ENCODE measurements around the gene COX7C. TPM values are rescaled to one million over a fixed set of nuclear protein-coding genes. Genes with fewer than 3 reads are reported as not detected.
A peak's percentile ranks its signal among the peaks of the same experiment; 100 is the strongest.

COX7C gene
- total RNA-seq, 1 donor from 2014 or later, result 226 TPM

DNA sequence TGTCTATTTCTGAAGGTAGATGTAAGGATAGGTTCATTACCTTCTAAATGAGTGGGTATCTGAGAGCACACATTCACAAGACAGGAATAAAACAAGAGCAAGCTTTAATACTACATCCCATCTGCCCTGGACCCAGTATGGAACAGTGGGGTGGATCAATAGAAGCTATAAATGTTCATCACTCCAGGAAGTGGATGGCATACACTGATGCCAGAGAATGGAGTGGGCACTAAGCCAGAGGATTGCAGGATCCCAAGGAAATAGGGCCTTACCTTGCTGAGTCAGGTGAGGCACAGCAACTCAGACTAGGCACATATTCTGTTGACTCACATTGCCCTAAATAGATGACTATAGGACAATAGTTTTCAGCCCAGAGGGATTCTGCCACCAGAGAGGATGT is 21.3 kb upstream of the COX7C start:
- TF ChIP-seq, protein P1, sequence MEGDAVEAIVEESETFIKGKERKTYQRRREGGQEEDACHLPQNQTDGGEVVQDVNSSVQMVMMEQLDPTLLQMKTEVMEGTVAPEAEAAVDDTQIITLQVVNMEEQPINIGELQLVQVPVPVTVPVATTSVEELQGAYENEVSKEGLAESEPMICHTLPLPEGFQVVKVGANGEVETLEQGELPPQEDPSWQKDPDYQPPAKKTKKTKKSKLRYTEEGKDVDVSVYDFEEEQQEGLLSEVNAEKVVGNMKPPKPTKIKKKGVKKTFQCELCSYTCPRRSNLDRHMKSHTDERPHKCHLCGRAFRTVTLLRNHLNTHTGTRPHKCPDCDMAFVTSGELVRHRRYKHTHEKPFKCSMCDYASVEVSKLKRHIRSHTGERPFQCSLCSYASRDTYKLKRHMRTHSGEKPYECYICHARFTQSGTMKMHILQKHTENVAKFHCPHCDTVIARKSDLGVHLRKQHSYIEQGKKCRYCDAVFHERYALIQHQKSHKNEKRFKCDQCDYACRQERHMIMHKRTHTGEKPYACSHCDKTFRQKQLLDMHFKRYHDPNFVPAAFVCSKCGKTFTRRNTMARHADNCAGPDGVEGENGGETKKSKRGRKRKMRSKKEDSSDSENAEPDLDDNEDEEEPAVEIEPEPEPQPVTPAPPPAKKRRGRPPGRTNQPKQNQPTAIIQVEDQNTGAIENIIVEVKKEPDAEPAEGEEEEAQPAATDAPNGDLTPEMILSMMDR (IDR thresholded peaks at IDR 0.05; ENCODE audit: insufficient read depth, low read length, severe bottlenecking), result no peak
- H3K27me3 ChIP-seq (ENCODE audit: control insufficient read depth, insufficient read depth, low read length), result no peaks in the 10 kb centered on the region
- H3K36me3 ChIP-seq (ENCODE audit: control insufficient read depth, insufficient read depth, low read length), result no peaks in the 10 kb centered on the region
- H3K4me3 ChIP-seq (ENCODE audit: low read depth, low read length), result no peak overlapping the region
- DNase-seq (ENCODE audit: low read depth) (peak; percentile 21), FAIRE-seq (peak; percentile 36)

GRCh38 chr5:86605881-86606280 is 11.9 kb upstream of the COX7C start:
- Histone ChIP-seq H3K27me3 (ENCODE audit: control insufficient read depth, insufficient read depth, low read length) (no peaks in the 10 kb centered on the region), H3K36me3 (ENCODE audit: control insufficient read depth, insufficient read depth, low read length) (no peaks in the 10 kb centered on the region), H3K4me3 (ENCODE audit: low read depth, low read length) (no peak overlapping the region)
- no peak for FAIRE-seq
- DNase-seq (ENCODE audit: low read depth), result no peak
- TF ChIP-seq, protein P1 (IDR thresholded peaks at IDR 0.05; ENCODE audit: insufficient read depth, low read length, severe bottlenecking), result no peak

GRCh38 chr5:86613455-86613854 is 4.3 kb upstream of the COX7C start:
- TF ChIP-seq, protein P1 (IDR thresholded peaks at IDR 0.05; ENCODE audit: insufficient read depth, low read length, severe bottlenecking), result no peak
- Histone ChIP-seq H3K27me3 (ENCODE audit: control insufficient read depth, insufficient read depth, low read length) (no peaks in the 10 kb centered on the region), H3K4me3 (ENCODE audit: low read depth, low read length) (no peak overlapping the region), H3K36me3 (ENCODE audit: control insufficient read depth, insufficient read depth, low read length) (no peaks in the 10 kb centered on the region)
- FAIRE-seq (no peak), DNase-seq (ENCODE audit: low read depth) (peak; percentile 17)

- TF ChIP-seq, protein P1 (IDR thresholded peaks at IDR 0.05; ENCODE audit: insufficient read depth, low read length, severe bottlenecking), result no peak
- FAIRE-seq, result no peak
- Histone ChIP-seq H3K36me3 (ENCODE audit: control insufficient read depth, insufficient read depth, low read length) (no peaks in the 10 kb centered on the region), H3K27me3 (ENCODE audit: control insufficient read depth, insufficient read depth, low read length) (no peaks in the 10 kb centered on the region), H3K4me3 (ENCODE audit: low read depth, low read length) (no peak overlapping the region)
- no peak for DNase-seq (ENCODE audit: low read depth)
Observed at GRCh38 chr5:86617309-86617755, 409 bp upstream of the COX7C start.

DNA sequence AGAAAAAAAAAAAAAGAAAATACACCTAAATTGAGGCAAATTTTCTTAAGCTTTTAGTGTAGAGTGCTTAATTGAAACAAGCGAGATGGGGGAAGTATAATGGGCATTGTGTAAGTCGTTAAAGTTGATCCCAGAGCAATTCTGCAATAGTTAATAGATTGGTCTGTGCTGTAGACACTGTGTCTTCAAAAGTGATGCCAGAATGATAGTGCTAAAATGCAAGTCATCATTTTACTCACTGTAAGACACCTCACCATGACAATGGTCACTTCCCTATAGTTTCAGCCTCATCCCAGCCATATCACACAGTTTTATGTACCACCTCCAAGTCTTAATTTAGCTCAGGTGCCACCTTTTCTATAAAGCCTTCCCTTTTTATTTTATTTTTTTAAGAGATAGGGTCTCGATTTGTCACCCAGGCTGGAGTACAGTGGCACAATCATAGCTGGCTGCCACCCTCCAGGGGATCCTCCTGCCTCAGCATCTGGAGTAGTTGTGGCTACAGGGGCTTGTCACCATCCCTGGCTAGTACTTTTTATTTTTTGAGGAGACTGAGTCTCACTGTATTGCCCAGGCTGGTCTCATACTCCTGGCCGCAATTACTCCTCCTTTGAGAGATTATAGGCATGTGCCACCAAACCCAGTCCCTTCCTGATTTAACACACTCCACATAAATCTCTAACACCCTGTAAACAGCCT is 6.2 kb downstream of the COX7C start:
- Histone ChIP-seq H3K36me3 (ENCODE audit: control insufficient read depth, insufficient read depth, low read length) (no peaks in the 10 kb centered on the region), H3K4me3 (ENCODE audit: low read depth, low read length) (no peak overlapping the region), H3K27me3 (ENCODE audit: control insufficient read depth, insufficient read depth, low read length) (no peaks in the 10 kb centered on the region)
- TF ChIP-seq, protein P1 (IDR thresholded peaks at IDR 0.05; ENCODE audit: insufficient read depth, low read length, severe bottlenecking), result no peak
- FAIRE-seq, result no peak
- DNase-seq (ENCODE audit: low read depth), result no peak

DNA sequence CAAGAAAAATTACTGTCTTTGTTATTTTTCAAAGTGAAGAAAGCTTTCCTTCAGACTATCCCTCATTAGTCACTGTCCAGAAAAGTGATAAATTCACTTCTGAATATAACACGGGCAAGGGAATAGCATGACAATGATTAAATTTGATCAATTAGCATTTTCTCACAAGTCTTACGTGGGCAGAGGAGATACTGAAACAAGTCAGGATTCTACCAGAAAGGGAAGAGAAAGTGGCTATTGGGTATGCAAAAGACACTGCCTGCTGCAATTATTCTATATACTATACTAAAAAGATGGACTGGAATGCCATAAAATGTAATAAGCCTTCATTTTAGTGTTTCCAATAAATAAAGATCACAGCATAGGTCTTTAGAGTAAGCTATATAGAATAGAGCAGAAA is 7.4 kb downstream of the COX7C start:
- Histone ChIP-seq H3K4me3 (ENCODE audit: low read depth, low read length) (no peak overlapping the region), H3K36me3 (ENCODE audit: control insufficient read depth, insufficient read depth, low read length) (no peaks in the 10 kb centered on the region), H3K27me3 (ENCODE audit: control insufficient read depth, insufficient read depth, low read length) (no peaks in the 10 kb centered on the region)
- DNase-seq (ENCODE audit: low read depth) (no peak), FAIRE-seq (no peak)
- TF ChIP-seq, protein P1 (IDR thresholded peaks at IDR 0.05; ENCODE audit: insufficient read depth, low read length, severe bottlenecking), result no peak

Measured in bronchial epithelial cell (primary cell).